ENCODE data around the gene PRDX5.

The PRDX5 gene

DNA sequence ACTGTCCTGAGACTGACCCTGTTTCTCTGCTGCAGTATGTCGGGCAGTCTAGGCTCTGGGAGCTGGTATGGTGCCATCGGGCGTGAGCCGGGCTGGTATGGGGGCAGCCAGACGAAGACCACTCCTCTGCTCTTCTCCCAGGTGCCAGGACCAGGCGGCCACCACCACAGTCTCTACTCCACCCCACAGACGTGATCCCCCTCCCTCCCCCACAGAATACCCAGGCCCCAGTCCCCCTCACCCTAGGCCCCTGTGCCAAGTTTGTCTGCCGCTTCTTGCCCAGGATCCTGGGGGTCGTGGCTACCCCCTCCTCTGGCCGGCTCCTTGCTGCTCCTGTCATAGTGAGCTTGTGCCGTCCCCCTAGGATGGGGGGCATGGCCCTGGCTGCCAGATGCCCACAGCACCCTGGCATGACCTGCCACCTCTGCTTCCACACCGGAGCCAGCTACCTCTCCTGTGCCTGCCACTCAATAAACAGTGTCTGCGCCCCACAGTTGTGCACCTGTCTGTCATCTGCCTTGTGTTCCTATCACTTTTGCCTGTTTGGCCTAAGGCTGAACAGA, 28.8 kb upstream of the PRDX5 start:
- DNase-seq (ENCODE audit: low read depth in 3 of 3, low spot score in 1 of 3), result no peak

DNA sequence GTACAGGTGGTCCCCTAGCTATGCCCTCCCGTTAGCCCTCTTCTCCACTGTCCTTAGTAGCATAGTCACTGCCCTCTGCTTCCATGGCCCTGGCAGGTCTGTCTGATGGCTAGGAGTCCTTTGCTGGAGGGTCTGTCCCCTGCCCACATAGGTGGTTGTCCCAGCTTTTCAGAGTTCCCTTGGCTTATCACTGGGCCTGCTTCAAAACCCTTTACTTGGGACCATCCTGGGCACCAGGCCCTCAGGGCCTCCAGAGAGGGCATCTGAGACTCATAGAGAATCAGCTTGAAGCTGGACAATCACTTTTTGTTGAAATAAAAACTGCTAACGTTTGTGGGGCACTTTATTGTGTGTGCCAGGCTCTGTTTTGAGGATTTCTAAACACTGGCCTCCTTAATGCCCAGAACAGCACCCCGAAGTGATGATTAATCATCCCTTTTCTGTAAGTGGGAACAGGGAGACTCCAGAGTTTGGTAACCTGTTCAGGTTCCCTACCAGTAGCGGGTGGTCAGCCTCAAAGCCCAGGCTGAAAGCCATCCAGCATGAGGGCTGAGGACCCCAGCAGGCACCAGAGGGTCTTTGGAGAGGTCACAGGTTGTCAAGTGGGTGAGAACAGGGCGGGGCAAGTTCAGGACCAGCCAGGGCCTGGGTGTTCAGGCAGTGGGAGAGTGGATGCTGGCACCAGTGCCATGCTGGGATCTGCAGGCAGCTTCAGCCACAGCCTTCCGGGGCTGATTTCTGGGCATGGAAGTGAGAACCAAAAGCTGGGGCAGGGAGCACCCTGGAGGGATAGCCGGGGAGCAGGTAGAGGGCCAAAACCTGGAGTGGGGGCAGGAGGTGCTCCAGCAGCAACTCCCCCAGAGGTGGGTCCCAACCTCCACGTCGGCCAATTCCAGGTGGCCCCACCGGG, 27.3 kb upstream of the PRDX5 start:
- DNase-seq (ENCODE audit: low read depth in 3 of 3, low spot score in 1 of 3), result no peak

DNA sequence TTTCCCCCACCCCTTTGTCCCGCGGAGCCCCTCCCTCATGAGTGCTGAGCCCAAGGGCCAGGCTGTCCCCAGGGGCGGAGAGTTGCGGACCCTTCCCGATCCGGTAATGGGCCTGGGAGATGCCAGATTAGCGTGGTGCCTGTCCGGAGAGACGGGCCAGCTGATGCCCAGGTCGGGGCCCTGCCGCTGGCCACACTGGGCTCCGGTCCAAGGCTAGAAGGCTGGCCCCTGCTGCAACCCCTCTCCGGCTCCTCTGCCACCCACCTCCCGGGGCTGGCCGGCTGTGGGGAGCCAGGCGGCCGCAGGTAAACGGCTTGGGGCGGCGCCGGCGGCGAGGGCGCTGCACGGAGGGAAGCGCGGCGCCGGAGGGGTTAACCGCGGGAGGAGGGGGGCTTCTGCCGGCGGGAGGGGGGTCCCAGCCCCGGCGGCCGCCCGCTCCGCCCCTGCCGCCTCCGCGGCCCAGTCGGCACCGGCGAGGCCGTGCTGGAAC, 26.6 kb upstream of the PRDX5 start, which contains the start of gene KCNK4:
Gene KCNK4, plus strand, starts transcription at position 41 of the 490 bp plus-strand sequence. CDS start 1,717 bp downstream, outside the sequence.
- DNase-seq (ENCODE audit: low read depth in 3 of 3, low spot score in 1 of 3), result no peak

DNA sequence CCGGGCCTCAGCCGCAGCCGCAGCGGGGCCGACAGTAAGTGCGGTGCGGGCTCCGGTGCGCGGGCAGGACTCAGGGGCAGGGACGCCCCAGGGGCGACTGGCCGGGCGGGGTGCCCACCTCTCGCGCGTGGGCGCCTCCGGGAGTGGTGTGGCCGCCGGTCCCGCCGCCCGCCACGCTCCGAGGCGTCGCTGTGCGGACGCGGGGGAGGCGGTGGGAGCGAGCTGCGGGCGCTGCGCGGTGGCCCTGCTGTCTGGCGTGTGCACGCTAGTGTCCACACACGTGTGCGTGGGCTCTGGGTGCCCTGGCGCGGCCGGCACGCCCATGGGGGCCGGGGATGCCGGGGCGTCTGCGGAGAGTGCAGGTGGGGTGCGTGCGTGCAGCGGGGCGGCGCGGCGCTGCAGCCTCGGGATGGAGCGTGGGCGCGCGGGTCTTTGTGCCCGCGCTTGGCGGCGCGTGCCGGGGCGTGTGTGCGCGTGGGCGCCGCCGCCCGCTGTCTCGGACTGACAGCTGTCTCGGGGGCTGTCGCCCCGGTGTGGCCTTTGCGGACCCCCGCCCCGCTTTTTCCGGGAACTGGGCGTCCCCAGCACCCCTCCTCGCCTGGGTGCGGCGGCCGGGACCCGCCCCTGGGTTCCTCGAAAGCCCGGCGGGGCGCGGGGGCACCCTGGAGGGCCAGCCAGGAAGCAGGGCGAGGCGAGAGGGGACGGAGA, 26.0 kb upstream of the PRDX5 start:
- no peak for DNase-seq (ENCODE audit: low read depth in 3 of 3, low spot score in 1 of 3)

DNA sequence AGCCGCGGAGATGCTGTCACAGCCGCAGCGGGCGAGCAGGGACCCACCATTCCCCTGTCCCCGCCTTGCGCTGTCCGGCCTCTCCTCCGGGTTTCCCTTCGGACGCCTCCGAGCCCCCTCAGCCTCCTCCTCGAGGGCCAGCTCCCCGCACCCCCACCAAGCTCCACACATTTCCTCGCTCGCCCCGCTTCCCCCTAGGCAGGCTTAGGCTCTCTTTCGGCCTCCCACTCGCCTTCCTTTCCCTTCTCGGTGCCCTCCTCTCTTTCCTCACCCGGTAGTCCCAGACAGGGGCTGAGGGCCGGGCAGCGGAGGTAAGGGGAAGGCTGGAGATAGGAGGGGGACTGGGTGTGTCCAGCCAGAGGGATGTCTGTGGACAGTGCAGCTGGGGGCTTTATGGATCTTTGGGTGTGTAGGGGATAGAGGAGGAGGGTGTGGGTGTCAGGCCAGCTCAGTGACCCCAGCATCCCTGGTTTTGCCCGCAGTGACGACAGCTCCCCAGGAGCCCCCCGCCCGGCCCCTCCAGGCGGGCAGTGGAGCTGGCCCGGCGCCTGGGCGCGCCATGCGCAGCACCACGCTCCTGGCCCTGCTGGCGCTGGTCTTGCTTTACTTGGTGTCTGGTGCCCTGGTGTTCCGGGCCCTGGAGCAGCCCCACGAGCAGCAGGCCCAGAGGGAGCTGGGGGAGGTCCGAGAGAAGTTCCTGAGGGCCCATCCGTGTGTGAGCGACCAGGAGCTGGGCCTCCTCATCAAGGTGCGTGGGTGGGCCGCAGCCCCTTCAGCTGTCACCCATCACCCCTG, 25.3 kb upstream of the PRDX5 start:
- no peak for DNase-seq (ENCODE audit: low read depth in 3 of 3, low spot score in 1 of 3)

DNA sequence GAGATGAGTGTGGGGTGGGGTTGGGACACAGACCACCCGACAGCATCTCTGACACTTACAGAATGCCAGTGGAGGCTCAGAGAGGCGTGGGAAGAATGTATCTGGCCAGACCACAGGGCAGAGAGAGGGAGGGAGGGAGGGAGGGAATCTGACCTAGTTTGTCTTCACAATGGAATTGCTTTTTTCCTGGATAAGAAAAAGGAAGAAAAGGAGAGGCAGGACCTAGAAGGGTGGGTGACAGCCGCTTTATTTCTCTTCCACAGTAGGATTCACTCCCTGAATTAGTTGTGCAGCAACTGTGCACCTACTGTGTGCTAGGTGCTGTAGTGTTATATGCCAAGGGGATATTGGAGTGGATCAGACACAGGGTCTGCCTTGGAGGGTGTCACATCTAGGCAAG, 23.1 kb upstream of the PRDX5 start:
- no peak for DNase-seq (ENCODE audit: low read depth in 3 of 3, low spot score in 1 of 3)

DNA sequence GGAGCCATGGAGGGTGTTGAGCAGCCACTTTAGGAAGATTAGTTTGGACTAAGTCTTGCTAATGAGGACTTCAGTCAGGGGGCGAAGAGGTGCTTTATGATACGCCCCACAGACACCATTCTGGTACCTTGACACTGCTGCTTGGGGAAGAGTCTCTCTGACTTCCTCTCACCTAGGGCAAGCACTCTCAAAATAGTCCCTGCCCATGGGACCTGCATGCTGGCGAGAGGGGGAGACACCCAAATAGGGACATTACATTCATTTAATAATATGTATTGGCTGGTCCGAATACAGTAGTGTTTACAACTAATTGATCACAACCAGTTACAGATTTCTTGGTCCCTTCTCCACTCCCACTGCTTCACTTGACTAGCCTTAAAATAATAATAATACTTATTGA, 22.2 kb upstream of the PRDX5 start:
- no peak for DNase-seq (ENCODE audit: low read depth in 3 of 3, low spot score in 1 of 3)

DNA sequence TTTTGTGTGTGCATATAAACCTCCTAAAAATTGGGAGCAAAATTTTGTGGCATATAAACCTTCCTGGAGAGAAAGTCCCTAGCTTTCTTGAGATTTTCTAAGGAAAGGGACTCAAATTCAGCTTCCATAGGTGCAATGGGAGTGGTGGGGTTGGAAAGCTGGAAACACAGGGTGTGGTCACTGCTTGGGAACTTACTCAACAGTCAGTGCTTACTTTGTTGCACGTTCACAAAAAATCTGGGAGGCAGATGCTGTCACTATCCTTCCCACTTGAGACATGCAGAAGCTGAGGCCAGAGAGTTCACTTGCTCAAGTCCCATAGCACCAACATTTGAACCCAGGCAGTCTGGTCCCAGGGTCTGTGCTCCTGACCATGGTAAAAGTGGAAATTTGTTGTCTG, 21.7 kb upstream of the PRDX5 start:
- no peak for DNase-seq (ENCODE audit: low read depth in 3 of 3, low spot score in 1 of 3)

DNA sequence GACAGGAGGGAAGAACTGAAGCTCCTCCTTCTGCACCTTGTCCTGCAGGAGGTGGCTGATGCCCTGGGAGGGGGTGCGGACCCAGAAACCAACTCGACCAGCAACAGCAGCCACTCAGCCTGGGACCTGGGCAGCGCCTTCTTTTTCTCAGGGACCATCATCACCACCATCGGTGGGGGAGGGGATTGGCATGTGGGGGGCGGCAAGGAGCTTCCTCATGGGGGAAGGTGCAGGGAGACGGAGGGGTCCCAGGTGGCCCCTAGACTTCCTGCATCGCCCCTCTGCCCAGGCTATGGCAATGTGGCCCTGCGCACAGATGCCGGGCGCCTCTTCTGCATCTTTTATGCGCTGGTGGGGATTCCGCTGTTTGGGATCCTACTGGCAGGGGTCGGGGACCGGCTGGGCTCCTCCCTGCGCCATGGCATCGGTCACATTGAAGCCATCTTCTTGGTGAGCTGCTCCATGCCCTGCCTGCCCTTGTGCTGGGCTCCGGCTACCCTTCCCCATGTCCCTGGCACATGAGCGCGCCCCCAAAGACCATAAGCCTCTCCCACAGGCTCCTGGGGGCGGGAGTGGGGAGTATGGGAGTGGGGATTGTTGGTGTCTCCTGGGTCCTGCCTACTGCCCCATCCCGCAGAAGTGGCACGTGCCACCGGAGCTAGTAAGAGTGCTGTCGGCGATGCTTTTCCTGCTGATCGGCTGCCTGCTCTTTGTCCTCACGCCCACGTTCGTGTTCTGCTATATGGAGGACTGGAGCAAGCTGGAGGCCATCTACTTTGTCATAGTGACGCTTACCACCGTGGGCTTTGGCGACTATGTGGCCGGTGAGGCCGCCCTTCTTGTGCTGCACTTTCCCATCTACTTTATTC, 20.9 kb upstream of the PRDX5 start:
- no peak for DNase-seq (ENCODE audit: low read depth in 3 of 3, low spot score in 1 of 3)

DNA sequence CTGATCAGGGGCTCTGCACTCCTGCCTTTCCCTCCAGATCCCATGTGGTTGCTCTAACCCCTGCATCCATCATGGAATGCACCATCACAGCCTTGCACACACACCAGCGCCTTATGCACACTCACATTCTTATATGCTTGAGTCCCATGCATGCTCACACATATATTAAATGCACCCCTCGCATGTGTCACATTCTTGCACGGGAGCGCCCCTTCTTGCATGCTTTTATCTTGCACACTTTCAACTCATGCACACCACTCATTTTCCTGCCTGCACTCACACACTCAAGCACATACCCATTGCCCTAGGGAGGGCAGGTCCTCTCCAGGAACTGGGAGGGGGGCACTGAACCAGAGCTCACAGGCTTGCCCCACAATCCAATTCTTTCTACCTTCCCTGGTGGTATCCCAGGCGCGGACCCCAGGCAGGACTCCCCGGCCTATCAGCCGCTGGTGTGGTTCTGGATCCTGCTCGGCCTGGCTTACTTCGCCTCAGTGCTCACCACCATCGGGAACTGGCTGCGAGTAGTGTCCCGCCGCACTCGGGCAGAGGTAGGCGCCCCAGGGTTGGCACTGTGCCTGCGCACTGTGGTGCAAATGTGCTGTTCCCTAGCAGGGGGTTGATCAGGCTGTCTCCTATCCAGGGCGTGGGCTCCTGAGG, 20.1 kb upstream of the PRDX5 start:
- DNase-seq (ENCODE audit: low read depth in 3 of 3, low spot score in 1 of 3), result no peak

DNA sequence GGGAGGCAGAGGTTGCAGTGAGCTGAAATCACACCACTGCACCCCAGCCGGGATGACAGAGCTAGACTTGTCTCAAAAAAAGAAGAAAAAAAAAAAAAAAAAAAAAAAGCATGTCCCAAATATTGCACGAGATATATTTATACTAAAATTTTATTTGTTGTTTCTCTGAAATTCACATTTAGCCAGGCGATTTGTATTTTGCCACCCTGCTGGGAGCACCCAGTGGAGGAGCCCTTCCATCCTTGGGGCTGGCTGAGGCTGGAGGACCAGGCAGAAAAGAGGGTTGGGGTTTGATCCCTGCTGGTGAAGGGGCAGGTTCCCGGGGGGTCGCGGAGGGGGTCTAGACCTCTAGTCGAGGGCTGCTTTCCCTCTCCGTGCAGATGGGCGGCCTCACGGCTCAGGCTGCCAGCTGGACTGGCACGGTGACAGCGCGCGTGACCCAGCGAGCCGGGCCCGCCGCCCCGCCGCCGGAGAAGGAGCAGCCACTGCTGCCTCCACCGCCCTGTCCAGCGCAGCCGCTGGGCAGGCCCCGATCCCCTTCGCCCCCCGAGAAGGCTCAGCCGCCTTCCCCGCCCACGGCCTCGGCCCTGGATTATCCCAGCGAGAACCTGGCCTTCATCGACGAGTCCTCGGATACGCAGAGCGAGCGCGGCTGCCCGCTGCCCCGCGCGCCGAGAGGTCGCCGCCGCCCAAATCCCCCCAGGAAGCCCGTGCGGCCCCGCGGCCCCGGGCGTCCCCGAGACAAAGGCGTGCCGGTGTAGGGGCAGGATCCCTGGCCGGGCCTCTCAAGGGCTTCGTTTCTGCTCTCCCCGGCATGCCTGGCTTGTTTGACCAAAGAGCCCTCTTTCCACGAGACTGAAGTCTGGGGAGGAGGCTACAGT, 18.7 kb upstream of the PRDX5 start:
- no peak for DNase-seq (ENCODE audit: low read depth in 3 of 3, low spot score in 1 of 3)

DNA sequence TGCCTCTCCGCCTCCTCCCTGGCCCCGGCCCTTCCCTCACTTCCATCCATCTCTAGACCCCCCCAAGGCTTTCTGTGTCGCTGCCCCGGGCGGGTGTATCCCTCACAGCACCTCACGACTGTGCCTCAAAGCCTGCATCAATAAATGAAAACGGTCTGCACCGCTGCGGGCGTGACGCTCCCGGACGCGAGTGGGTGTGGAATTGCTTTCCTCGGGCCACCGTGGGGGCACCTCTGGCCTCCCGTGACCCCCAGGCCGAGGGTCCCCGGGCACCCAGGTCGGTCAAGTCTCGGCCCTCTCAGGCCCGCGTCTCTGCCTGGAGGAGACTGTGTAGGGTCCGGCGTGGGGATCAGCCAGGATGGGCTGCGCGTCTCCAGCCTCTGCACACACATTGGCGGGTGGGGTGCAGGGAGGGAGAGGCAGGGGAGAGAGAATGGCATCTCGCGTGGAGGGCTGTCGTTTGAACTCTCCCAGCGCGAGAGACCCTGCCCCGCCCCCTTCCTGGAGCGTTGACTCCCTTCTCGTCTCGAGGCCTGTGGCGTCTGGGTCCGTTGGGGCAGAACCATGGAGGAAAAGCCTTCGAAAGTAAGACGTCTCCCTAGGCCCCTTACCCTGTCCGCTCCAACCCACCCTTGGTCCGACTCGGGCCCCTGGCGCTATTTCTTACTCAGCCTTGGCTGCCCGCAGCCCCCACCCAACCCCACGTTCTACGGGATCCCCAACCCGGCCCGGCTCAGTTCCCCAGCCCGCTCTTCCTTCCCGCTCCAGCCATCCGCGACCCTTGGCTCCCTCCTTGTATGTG, 17.9 kb upstream of the PRDX5 start, which contains the start of gene CATSPERZ:
Gene CATSPERZ, plus strand, starts transcription at position 512 of the 802 bp plus-strand sequence. Its CDS starts 53 bp downstream, at position 565.
- DNase-seq (ENCODE audit: low read depth in 3 of 3, low spot score in 1 of 3), result no peak

DNA sequence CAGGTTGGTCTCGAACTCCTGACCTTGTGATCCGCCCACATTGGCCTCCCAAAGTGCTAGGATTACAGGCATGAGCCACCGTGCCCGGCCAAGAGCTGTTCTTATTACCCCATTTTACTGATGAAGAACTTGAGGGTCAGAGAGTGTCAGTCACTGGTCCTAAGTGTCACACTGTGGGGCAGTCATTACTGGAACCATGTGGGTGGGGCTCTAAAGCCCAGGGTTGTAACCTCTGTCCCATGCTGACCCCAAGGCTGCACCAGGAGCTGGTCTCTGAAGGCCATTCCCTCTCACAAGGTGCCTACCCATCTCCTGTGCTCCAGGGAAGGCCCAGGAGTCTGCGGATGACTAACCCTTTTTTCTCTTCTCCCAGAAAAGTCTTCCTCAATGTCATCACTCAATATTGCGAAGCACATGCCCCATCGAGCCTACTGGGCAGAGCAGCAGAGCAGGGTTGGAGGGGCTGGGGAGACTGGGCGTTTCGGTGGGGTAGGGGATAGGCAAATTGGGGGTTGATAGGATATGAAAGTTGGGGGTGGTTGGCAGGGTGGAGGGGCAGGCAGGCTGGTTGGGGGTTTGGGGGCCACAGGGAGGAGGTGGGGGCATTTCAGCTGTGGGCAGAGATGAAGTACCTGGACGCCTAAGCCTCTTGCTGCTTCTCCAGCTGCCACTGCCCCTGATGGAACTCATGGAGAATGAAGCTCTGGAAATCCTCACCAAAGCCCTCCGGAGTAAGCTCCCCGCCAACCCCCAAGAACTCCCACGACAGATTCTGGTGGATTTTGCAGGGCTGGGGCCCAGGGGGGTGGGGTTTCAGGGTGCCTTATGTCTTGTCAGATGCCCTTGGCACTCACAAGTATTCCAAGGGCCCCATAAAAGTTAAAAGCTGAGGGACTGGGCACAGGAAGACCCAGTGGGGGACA, 14.6 kb upstream of the PRDX5 start:
- no peak for DNase-seq (ENCODE audit: low read depth in 3 of 3, low spot score in 1 of 3)

DNA sequence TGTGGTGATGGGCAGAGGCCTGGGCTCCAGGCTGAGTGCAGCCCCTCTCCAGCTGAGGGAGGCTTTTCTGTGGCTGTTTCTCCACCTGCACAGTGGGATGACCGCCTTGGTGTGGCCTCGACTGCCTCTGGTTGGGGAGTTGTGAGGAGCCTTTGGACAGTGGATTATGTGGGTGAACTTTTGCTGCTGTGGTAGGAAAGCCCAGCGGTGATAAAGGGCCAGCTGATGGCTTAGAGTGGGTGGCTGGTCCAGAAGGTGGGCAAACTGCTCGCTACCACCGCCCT, 13.9 kb upstream of the PRDX5 start:
- DNase-seq (ENCODE audit: low read depth in 3 of 3, low spot score in 1 of 3), result no peak

DNA sequence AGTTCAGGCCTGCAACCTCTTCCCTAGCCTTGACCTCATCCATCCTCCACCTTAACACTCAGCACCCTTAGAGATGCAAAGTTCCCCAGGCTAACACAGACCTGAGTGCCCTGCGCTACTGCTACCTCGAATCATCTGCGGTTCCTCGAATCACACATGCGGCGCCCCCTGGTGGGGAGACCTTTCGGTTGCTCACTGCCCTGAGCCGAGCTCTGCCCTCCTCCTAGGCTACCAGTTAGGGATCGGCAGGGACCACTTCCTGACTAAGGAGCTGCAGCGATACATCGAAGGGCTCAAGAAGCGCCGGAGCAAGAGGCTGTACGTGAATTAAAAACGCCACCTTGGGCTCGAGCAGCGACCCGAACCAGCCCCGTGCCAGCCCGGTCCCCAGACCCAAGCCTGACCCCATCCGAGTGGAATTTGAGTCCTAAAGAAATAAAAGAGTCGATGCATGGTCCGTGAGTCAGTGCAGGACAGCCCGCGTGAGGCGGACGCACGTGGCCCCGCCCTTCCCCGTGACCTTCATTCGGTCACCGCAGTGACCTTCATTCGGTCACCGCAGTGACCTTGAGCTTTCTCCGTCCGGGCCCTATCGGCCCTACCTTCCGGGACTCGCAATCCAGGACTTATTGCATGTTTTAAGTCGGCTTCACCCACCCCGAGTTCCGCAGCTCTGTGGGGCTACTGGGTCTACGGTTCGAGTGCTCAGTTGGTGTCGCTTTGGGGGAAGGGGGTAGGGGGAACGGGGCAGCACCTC, 13.4 kb upstream of the PRDX5 start:
- DNase-seq (ENCODE audit: low read depth in 3 of 3, low spot score in 1 of 3), result peak; percentile 83 to 94 (median 84)

DNA sequence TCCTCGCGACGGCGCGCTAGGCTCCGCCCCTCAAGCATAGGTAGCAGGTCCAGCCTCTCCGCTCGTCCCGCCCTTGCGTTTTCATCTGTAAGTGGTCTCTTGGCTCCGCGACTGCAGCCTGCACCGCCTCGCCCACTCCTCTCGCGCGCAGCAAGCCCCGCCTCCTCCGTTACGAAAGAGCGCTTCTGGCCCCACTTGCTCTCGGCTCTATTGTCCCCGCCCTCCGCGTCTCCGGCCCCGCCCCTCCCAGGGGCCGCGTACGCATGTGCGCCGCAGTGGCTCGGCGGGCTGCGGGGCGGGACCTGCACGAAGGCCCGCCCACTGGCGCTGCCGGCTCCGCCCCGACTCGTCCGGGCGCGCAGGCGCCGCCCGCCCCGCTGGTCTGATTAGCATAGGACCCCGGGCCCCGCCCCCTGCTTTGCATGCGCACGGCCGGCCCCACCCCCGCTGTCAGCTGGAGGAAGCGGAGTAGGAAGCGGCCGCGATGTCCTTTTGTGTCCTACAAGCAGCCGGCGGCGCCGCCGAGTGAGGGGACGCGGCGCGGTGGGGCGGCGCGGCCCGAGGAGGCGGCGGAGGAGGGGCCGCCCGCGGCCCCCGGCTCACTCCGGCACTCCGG, 12.7 kb upstream of the PRDX5 start, which contains the start of gene ESRRA:
Gene ESRRA, plus strand, starts transcription at position 450 of the 616 bp plus-strand sequence. CDS start 1,656 bp downstream, outside the sequence.
- DNase-seq (ENCODE audit: low read depth in 3 of 3, low spot score in 1 of 3), result peak; percentile 99
